Hepatocyte (in vitro differentiated cells): ENCODE data around the gene ALCAM.

ENCODE experiments used
- CTCF ChIP-seq: fragments of 200-600 bp; sonication (generic); IDR thresholded peaks from 2 replicates; pipeline ENCODE4 v1.5.1; 2016; ENCODE audit warnings: antibody characterized with exemption, mild to moderate bottlenecking; ENCODE audit not compliant: poor library complexity
- EZH2 ChIP-seq: fragments of 200-600 bp; sonication (generic); IDR thresholded peaks from 2 replicates; pipeline ENCODE4 v1.6.1; 2016; ENCODE audit warnings: antibody characterized with exemption, mild to moderate bottlenecking, borderline replicate concordance

DNA sequence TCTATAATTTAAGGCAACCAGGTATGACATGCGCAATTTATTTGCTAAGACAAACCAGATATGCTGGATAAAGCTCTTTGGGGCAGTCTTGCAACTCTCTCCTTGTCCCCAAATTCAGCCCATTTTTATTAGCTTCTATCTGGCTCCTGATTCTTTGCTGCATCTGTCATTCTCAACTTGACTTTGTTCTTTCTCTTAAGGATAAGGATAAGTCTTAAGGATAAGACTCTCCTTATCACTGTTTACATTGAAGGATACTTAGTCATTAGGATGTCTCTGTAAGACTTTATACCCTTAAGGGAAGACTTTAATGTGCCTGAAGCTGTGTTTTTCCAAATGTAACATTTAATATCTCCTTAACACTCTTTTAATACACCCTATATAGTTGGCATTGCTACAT is 49.2 kb downstream of the ALCAM start:
- TF ChIP-seq CTCF (no peak), EZH2 (no peak)
